Stimulated activated effector memory CD8-positive, alpha-beta T cell treated with anti-CD3 and anti-CD28 coated beads, Interleukin-12 subunit alpha, Interleukin-12 subunit beta, amount 100 ng/mL, for 72 hours (primary cell): ENCODE measurements around the gene STUB1.
A peak's percentile ranks its signal among the peaks of the same experiment; 100 is the strongest.

ENCODE experiments used
- ATAC-seq: fragments of 150-1000 bp; cut with Tn5 transposase; 2 replicates; pipeline ENCODE4 v1.10.0; 2021
- DNase-seq, 2 donors: peaks; one replicate each; pipeline ENCODE4 v3.0.0; 2021 to 2022; ENCODE audit warnings: low spot score in 2 of 2
- H3K27ac Mint-ChIP-seq: one replicate; pipeline ENCODE4 v1.8.0; 2022; ENCODE audit warnings: mild to moderate bottlenecking, mixed read lengths
- H3K36me3 Mint-ChIP-seq: one replicate; pipeline ENCODE4 v1.8.0; 2022; ENCODE audit warnings: mild to moderate bottlenecking, mixed read lengths
- H3K4me1 Mint-ChIP-seq: one replicate; pipeline ENCODE4 v1.8.0; 2022; ENCODE audit warnings: mixed read lengths
- H3K4me3 Mint-ChIP-seq: one replicate; pipeline ENCODE4 v1.8.0; 2022; ENCODE audit warnings: mild to moderate bottlenecking, mixed read lengths
- H3K9me3 Mint-ChIP-seq: one replicate; pipeline ENCODE4 v1.8.0; 2022; ENCODE audit warnings: mixed read lengths

The STUB1 gene

GRCh38 chr16:723695-724094 is 43.5 kb downstream of the STUB1 start:
- Mint-ChIP-seq H3K4me3 (no peak overlapping the region), H3K9me3 (no peaks in the 10 kb centered on the region), H3K36me3 (peaks cover 11% of the 10 kb centered on the region), H3K4me1 (peaks cover 27% of the 10 kb centered on the region), H3K27ac (no peak overlapping the region)
- ATAC-seq (no peak), DNase-seq (no peak)

GRCh38 chr16:724188-725040 is 44.2 kb downstream of the STUB1 start:
- Mint-ChIP-seq H3K4me3 (no peak overlapping the region), H3K36me3 (peaks cover 11% of the 10 kb centered on the region), H3K4me1 (peaks cover 21% of the 10 kb centered on the region), H3K9me3 (no peaks in the 10 kb centered on the region), H3K27ac (no peak overlapping the region)
- no peak for ATAC-seq
- DNase-seq = no peak

GRCh38 chr16:725041-725376 is 44.8 kb downstream of the STUB1 start:
- Mint-ChIP-seq H3K4me1 (peaks cover 15% of the 10 kb centered on the region), H3K27ac (no peak overlapping the region), H3K36me3 (peaks cover 7% of the 10 kb centered on the region), H3K4me3 (no peak overlapping the region), H3K9me3 (no peaks in the 10 kb centered on the region)
- DNase-seq (no peak), ATAC-seq (no peak)

- no peak for DNase-seq
- peaks cover 11% of the 10 kb centered on the region for H3K4me1 Mint-ChIP-seq
- peaks cover under 1% of the 10 kb centered on the region for H3K36me3 Mint-ChIP-seq
- peak overlapping the region; percentile 65 for H3K4me3 Mint-ChIP-seq
- H3K27ac Mint-ChIP-seq = no peak overlapping the region
- ATAC-seq = no peak
- H3K9me3 Mint-ChIP-seq = no peaks in the 10 kb centered on the region
These were observed 45.4 kb downstream of the STUB1 start for GRCh38 chr16:725463-726187.

GRCh38 chr16:726188-726437 is 45.9 kb downstream of the STUB1 start:
- Mint-ChIP-seq H3K9me3 (no peaks in the 10 kb centered on the region), H3K4me1 (peaks cover 11% of the 10 kb centered on the region), H3K4me3 (peak overlapping the region; percentile 65), H3K27ac (no peak overlapping the region), H3K36me3 (no peaks in the 10 kb centered on the region)
- no peak for ATAC-seq
- no peak for DNase-seq

GRCh38 chr16:726438-727290 is 46.5 kb downstream of the STUB1 start, which contains the start of the genes CCDC78 and HAGHL:
Gene CCDC78, minus strand, starts transcription at chr16:726443. Its CDS starts 76 bp downstream, at chr16:726367.
Gene HAGHL, plus strand, starts transcription at chr16:727106. Its CDS starts 404 bp downstream, at chr16:727510.
- Mint-ChIP-seq H3K4me3 (peak within 1 kb of the TSS; percentile 65), H3K27ac (no peak within 1 kb of the TSS), H3K9me3 (no peaks in the 10 kb centered on the region), H3K4me1 (peaks cover 11% of the 10 kb centered on the region), H3K36me3 (peaks cover 2% of the 10 kb centered on the region)
- peak; percentile 60 to 75 for DNase-seq
- peak; percentile 29 for ATAC-seq

GRCh38 chr16:727291-727977 is 47.2 kb downstream of the STUB1 start:
- ATAC-seq (peak; percentile 11), DNase-seq (peak in 1 of 2 donors; percentile 81)
- H3K4me1 Mint-ChIP-seq = peaks cover 5% of the 10 kb centered on the region
- H3K4me3 Mint-ChIP-seq = peak overlapping the region; percentile 65
- no peaks in the 10 kb centered on the region for H3K9me3 Mint-ChIP-seq
- H3K27ac Mint-ChIP-seq = no peak overlapping the region
- peaks cover 9% of the 10 kb centered on the region for H3K36me3 Mint-ChIP-seq

- peak; percentile 51 to 83 for DNase-seq
- Mint-ChIP-seq H3K36me3 (peaks cover 9% of the 10 kb centered on the region), H3K9me3 (no peaks in the 10 kb centered on the region), H3K4me1 (peaks cover 5% of the 10 kb centered on the region), H3K4me3 (peak overlapping the region; percentile 65), H3K27ac (peak overlapping the region; percentile 56)
- ATAC-seq = peak; percentile 75
These were observed 48.1 kb downstream of the STUB1 start for GRCh38 chr16:728131-728889.

GRCh38 chr16:728890-729744 is 48.9 kb downstream of the STUB1 start:
- no peaks in the 10 kb centered on the region for H3K9me3 Mint-ChIP-seq
- peaks cover 5% of the 10 kb centered on the region for H3K4me1 Mint-ChIP-seq
- no peak for ATAC-seq
- H3K36me3 Mint-ChIP-seq = peaks cover 13% of the 10 kb centered on the region
- H3K27ac Mint-ChIP-seq = peak overlapping the region; percentile 56
- no peak for DNase-seq
- peak overlapping the region; percentile 65 for H3K4me3 Mint-ChIP-seq

- Mint-ChIP-seq H3K4me3 (no peak overlapping the region), H3K9me3 (no peaks in the 10 kb centered on the region), H3K36me3 (peaks cover 22% of the 10 kb centered on the region), H3K4me1 (peaks cover 4% of the 10 kb centered on the region), H3K27ac (no peak overlapping the region)
- no peak for ATAC-seq
- DNase-seq = no peak
These were observed 49.8 kb downstream of the STUB1 start for GRCh38 chr16:729768-730665.

- peak in 1 of 2 donors; percentile 52 for DNase-seq
- Mint-ChIP-seq H3K4me1 (peaks cover 10% of the 10 kb centered on the region), H3K27ac (no peak overlapping the region), H3K36me3 (peaks cover 31% of the 10 kb centered on the region), H3K4me3 (no peak overlapping the region), H3K9me3 (no peaks in the 10 kb centered on the region)
- ATAC-seq = no peak
These were observed 50.7 kb downstream of the STUB1 start for GRCh38 chr16:730666-731509.

- Mint-ChIP-seq H3K4me3 (no peak overlapping the region), H3K36me3 (peaks cover 46% of the 10 kb centered on the region), H3K9me3 (no peaks in the 10 kb centered on the region), H3K4me1 (peaks cover 16% of the 10 kb centered on the region), H3K27ac (no peak overlapping the region)
- ATAC-seq (no peak), DNase-seq (no peak)
These were observed 52.1 kb downstream of the STUB1 start for GRCh38 chr16:732332-732731.
